MCF 10A (cell line): ENCODE measurements around the gene NUPR1. TPM values are rescaled to one million over a fixed set of nuclear protein-coding genes. Genes with fewer than 3 reads are reported as not detected.

Experiments
- BruUV-seq: library from RNA; stranded (reverse); fragments of 400-500 nt; replicated peaks from 2 replicates; lab custom pipeline; 2021; lab: Mats Ljungman, UMichigan
- CTCF ChIA-PET: fragments of 300-600 bp; sonication (Branson Sonifier 250); formaldehyde crosslinking; extraction: SDS; loops from one replicate; lab custom pipeline; 2021; ENCODE audit warnings: antibody characterized with exemption, inconsistent platforms; lab: Yijun Ruan, JAX
- POLR2A ChIA-PET: fragments of 300-600, 350-650 bp; sonication (Branson Sonifier 250); formaldehyde crosslinking; extraction: SDS; loops from one replicate; lab custom pipeline; 2020; ENCODE audit warnings: antibody characterized with exemption, inconsistent platforms; lab: Yijun Ruan, JAX
- DNase-seq: peaks from one replicate; pipeline ENCODE4 v3.0.0-alpha.2; 2018; ENCODE audit not compliant: unreplicated experiment
- H3K27ac Mint-ChIP-seq: one replicate; pipeline ENCODE4 v1.8.0; 2022; ENCODE audit warnings: mild to moderate bottlenecking, low read depth, mixed read lengths; ENCODE audit not compliant: unreplicated experiment
- H3K27me3 Mint-ChIP-seq: one replicate; pipeline ENCODE4 v1.8.0; 2022; ENCODE audit warnings: mixed read lengths; ENCODE audit not compliant: insufficient read depth, unreplicated experiment
- H3K36me3 Mint-ChIP-seq: one replicate; pipeline ENCODE4 v1.8.0; 2022; ENCODE audit warnings: mild to moderate bottlenecking, moderate library complexity, mixed read lengths; ENCODE audit not compliant: insufficient read depth, unreplicated experiment
- H3K4me1 Mint-ChIP-seq: one replicate; pipeline ENCODE4 v1.8.0; 2022; ENCODE audit warnings: mixed read lengths; ENCODE audit not compliant: insufficient read depth, unreplicated experiment
- H3K4me3 Mint-ChIP-seq: one replicate; pipeline ENCODE4 v1.8.0; 2022; ENCODE audit warnings: mild to moderate bottlenecking, moderate library complexity, mixed read lengths; ENCODE audit not compliant: unreplicated experiment
- H3K9me3 Mint-ChIP-seq: one replicate; pipeline ENCODE4 v1.8.0; 2022; ENCODE audit warnings: mixed read lengths; ENCODE audit not compliant: unreplicated experiment
- intact Hi-C: fragments of 100-400 bp; cut with micrococcal nuclease; formaldehyde crosslinking; loops from 2 replicates; pipeline ENCODE4 v1.14.1; 2022
- total RNA-seq: library from RNA; stranded (reverse); gene quantifications from 2 replicates; pipeline ENCODE4 v1.2.3, GENCODE V29; 2022
- TF ChIP-seq, protein P1 (sequence below): fragments of 200-600 bp; IDR thresholded peaks from one replicate; pipeline ENCODE4 v1.8.0; 2022; ENCODE audit warnings: antibody characterized with exemption, mild to moderate bottlenecking; ENCODE audit not compliant: unreplicated experiment

The NUPR1 gene
- total RNA-seq, 1 experiment from 2014 or later = 291 TPM

DNA sequence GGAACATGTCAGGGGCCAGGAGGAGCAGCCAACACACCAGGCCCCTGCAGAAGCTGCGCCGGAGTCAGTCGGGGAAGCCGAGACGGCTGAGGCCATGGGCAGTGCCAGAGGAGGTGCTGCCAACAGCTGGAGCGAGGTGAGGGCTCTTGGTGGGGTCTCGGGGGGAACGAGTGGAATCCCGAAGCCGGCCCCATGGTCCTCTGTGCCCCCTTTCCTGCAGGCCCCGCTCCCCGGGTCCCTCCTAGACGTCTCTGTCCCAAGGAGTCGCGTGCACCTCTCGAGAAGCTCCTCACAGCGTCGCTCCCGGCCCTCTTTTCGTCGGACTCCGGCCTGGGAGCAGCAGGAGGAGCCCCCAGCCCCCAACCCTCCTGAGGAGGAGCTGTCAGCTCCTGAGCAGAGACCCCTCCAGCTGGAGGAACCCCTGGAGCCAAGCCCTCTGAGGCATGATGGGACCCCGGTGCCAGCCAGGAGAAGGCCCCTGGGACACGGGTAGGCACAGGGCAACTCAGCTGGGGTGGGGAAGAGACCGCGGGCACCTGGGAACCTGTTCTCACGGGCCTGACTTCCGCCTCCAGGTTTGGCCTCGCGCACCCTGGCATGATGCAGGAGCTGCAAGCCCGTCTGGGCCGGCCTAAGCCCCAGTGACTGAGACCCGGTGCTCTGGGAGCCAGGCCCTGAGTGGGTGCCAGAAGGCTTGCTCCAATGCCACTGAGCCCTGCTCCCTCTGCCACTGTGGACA is 40.7 kb downstream of the NUPR1 start:
- ChIA-PET CTCF (interaction anchor here (0.6 kb wide), 1 partner anchor 480 kb away, joined by 3 read pairs; no protein-coding TSS in a partner anchor), POLR2A (no interaction called here)
- intact Hi-C loops = no loop called here
- BruUV-seq = no TSS peak
- DNase-seq = no peak
- TF ChIP-seq, protein P1, sequence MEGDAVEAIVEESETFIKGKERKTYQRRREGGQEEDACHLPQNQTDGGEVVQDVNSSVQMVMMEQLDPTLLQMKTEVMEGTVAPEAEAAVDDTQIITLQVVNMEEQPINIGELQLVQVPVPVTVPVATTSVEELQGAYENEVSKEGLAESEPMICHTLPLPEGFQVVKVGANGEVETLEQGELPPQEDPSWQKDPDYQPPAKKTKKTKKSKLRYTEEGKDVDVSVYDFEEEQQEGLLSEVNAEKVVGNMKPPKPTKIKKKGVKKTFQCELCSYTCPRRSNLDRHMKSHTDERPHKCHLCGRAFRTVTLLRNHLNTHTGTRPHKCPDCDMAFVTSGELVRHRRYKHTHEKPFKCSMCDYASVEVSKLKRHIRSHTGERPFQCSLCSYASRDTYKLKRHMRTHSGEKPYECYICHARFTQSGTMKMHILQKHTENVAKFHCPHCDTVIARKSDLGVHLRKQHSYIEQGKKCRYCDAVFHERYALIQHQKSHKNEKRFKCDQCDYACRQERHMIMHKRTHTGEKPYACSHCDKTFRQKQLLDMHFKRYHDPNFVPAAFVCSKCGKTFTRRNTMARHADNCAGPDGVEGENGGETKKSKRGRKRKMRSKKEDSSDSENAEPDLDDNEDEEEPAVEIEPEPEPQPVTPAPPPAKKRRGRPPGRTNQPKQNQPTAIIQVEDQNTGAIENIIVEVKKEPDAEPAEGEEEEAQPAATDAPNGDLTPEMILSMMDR = no peak
- Mint-ChIP-seq H3K4me1 (no peaks in the 10 kb centered on the region), H3K27ac (no peak overlapping the region), H3K36me3 (no peaks in the 10 kb centered on the region), H3K9me3 (no peaks in the 10 kb centered on the region), H3K4me3 (no peak overlapping the region), H3K27me3 (peaks cover 13% of the 10 kb centered on the region)

DNA sequence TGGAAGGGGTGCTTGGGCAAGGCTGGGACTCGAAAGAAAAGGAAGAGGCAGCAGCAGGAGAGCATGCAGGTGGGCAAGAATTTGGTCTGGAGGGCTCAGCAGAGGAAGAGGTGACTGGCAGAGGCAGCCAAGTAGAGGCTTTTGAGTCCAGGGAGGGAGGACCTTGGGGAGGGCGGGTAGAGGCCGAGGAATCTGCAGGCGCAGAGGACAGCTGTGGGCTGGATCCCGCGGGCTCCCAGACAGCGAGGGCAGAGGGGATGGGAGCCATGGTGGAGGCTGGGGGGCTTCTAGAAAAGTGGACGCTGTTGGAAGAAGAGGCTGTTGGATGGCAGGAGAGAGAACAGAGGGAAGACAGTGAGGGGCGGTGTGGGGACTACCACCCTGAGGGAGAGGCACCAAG is 41.4 kb downstream of the NUPR1 start:
- DNase-seq = no peak
- intact Hi-C loops = no loop called here
- no peaks in the 10 kb centered on the region for H3K9me3 Mint-ChIP-seq
- H3K4me3 Mint-ChIP-seq = no peak overlapping the region
- H3K36me3 Mint-ChIP-seq = no peaks in the 10 kb centered on the region
- CTCF ChIA-PET = no interaction called here
- H3K27me3 Mint-ChIP-seq = peaks cover 13% of the 10 kb centered on the region
- no peaks in the 10 kb centered on the region for H3K4me1 Mint-ChIP-seq
- H3K27ac Mint-ChIP-seq = no peak overlapping the region
- POLR2A ChIA-PET = interaction anchor here (1.1 kb wide), 1 partner anchor 37 kb away, joined by 3 read pairs; no protein-coding TSS in a partner anchor
- BruUV-seq = no TSS peak
- TF ChIP-seq, protein P1 = no peak

DNA sequence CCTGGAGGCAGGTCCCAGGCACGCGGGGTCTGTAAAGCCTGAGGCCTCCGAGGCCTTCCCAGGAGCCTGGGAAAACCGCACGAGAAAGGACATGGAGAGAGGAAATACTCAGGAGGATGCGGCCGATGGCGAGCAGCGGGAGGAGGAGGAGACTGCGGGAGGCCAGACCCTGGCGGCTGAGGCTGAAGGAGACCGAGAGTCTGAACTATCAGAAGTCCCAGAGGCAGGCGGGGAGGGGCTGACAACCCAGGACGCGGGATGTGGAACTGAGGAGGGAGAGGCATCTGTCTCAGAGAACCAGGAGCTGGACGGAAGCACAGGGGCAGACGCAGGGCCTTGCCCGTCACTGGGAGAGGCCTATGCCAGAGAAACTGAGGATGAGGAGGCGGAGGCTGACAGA is 41.9 kb downstream of the NUPR1 start:
- no peak overlapping the region for H3K27ac Mint-ChIP-seq
- H3K36me3 Mint-ChIP-seq = no peaks in the 10 kb centered on the region
- no peak overlapping the region for H3K4me3 Mint-ChIP-seq
- no peaks in the 10 kb centered on the region for H3K4me1 Mint-ChIP-seq
- H3K27me3 Mint-ChIP-seq = peaks cover 13% of the 10 kb centered on the region
- no peaks in the 10 kb centered on the region for H3K9me3 Mint-ChIP-seq
- ChIA-PET POLR2A (interaction anchor here (1.1 kb wide), 1 partner anchor 38 kb away, joined by 3 read pairs; no protein-coding TSS in a partner anchor), CTCF (no interaction called here)
- BruUV-seq = no TSS peak
- TF ChIP-seq, protein P1 = no peak
- intact Hi-C loops = no loop called here
- no peak for DNase-seq

DNA sequence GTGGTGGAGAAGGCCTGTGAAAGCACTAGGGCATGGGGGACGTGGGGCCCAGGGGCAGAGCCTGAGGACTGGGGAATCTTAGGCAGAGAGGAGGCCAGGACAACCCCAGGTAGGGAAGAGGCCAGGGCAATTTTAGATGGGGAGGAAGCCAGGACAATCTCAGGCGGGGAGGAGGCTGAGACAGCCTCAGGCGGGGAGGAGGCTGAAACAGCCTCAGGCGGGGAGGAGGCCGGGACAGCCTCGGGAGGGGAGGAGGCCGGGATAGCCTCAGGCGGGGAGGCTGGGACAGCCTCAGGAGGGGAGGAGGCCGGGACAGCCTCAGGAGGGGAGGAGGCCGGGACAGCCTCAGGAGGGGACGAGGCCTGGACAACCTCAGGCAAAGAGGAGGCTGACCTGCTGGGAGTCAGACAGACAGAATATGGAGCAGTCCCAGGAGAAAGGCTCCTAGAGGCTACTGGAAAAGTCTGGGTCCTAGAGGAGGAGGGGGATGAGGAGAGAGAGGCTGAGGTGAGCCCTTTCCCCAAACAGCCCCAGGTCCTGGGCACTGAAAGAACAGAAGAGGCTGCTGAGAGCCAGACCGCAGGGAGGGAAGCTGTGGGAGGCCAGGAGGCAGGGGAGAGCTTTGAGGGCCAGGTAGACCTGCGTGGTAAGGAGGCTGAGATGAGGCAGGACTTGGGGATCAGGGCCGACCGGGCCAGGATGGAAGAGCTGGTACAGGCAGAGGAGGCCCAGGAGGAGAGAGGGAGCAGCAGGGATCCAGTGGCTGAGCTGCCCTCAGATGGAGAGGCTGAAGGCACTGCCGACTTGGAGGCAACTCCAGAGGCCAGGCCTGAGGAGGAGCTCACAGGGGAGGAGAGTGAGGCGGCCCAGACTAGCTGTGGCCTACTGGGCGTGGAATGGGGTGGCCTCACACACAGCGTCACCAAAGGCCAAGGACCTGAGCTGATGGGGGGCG is 42.7 kb downstream of the NUPR1 start:
- TF ChIP-seq, protein P1 = no peak
- Mint-ChIP-seq H3K36me3 (no peaks in the 10 kb centered on the region), H3K4me3 (no peak overlapping the region), H3K4me1 (no peaks in the 10 kb centered on the region), H3K27ac (no peak overlapping the region), H3K27me3 (peaks cover 13% of the 10 kb centered on the region), H3K9me3 (no peaks in the 10 kb centered on the region)
- CTCF ChIA-PET = no interaction called here
- no TSS peak for BruUV-seq
- intact Hi-C loops = no loop called here
- no peak for DNase-seq
- POLR2A ChIA-PET = interaction anchor here (1.1 kb wide), 1 partner anchor 38 kb away, joined by 3 read pairs; no protein-coding TSS in a partner anchor
